ENCODE results near the gene NSUN4. TPM values are rescaled to one million over a fixed set of nuclear protein-coding genes. Genes with fewer than 3 reads are reported as not detected.
"Not testable (repeated sequence)": the region's sequence is repeated elsewhere in the genome, so short reads cannot be mapped to it uniquely, and the experiment has no call there.

NSUN4 gene
- total and polyA plus RNA-seq, 8 donors: 8.1 to 16.4 (median 10.4) TPM

DNA sequence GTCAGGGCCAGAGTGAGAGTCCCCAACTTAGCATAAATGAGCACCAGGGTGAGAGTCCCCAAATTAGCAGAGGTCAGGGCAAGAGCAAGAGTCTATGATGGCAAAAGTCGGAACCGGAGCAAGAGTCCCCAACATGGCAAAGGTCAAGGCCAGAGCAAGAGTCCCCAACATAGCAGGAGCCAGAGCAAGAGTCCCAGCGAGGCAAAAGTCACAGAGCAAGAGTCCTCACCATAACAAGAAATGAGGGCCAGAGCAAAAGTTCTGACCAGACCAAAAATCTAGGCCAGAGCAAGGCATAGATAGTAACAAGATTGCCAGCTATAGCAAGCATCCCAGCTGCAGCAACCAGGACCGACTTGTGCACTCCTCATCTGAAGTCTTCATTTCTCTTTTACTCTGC lies 3.1 kb downstream of the NSUN4 start:
- peaks cover 0 to 23% (median 4%) of the 10 kb centered on the region in 3 donors for H3K36me3 ChIP-seq
- DNase-seq (no peak), FAIRE-seq (no peak), ATAC-seq (no peak)
- no peaks in the 10 kb centered on the region for H3K9me3 ChIP-seq
- H3K27ac ChIP-seq: no peak overlapping the region
- H3K27me3 ChIP-seq: no peaks in the 10 kb centered on the region
- H3K4me3 ChIP-seq: no peak overlapping the region
- 74 to 80% methylated on average over 4 of the region's 4 CpGs for WGBS, 2 donors
- TF ChIP-seq, protein P1, sequence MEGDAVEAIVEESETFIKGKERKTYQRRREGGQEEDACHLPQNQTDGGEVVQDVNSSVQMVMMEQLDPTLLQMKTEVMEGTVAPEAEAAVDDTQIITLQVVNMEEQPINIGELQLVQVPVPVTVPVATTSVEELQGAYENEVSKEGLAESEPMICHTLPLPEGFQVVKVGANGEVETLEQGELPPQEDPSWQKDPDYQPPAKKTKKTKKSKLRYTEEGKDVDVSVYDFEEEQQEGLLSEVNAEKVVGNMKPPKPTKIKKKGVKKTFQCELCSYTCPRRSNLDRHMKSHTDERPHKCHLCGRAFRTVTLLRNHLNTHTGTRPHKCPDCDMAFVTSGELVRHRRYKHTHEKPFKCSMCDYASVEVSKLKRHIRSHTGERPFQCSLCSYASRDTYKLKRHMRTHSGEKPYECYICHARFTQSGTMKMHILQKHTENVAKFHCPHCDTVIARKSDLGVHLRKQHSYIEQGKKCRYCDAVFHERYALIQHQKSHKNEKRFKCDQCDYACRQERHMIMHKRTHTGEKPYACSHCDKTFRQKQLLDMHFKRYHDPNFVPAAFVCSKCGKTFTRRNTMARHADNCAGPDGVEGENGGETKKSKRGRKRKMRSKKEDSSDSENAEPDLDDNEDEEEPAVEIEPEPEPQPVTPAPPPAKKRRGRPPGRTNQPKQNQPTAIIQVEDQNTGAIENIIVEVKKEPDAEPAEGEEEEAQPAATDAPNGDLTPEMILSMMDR (IDR thresholded peaks at IDR 0.05): no peak
- H3K4me1 ChIP-seq: peaks cover 0 to 9% (median 0%) of the 10 kb centered on the region in 3 donors
- intact Hi-C loops (cut with DNase I): loop anchor here in 1 of 3 donors (10.0 kb wide), 1 partner anchor 99 kb away; the partner anchor contains the start of gene RAD54L

DNA sequence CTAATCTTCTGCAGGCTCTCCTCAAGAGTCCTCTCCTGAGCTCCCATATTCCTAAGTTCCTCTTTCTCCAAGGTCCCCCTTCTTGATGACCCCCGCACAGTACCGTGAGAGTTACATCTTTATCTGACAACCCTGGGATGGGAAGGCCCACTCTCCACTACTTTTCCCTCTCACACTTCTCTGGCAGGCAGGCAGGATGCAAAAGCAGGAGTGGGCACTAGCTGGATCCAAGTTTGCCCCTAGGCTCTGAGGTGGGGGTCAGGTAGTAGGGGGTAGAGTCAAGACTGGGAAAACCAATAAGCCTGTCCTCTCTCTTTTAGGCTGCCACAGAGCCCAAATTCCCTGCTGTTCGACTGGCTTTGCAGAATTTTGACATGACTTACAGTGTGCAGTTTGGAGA lies 3.9 kb downstream of the NSUN4 start:
- H3K4me1 ChIP-seq: peaks cover 0 to 6% (median 0%) of the 10 kb centered on the region in 3 donors
- intact Hi-C loops (cut with DNase I): loop anchor here in 1 of 3 donors (10.0 kb wide), 1 partner anchor 100 kb away; the partner anchor contains the start of gene RAD54L
- FAIRE-seq (no peak), DNase-seq (no peak), ATAC-seq (no peak)
- no peaks in the 10 kb centered on the region for H3K9me3 ChIP-seq
- TF ChIP-seq, protein P1 (IDR thresholded peaks at IDR 0.05): no peak
- no peak overlapping the region for H3K4me3 ChIP-seq
- H3K36me3 ChIP-seq: peaks cover 0 to 29% (median 4%) of the 10 kb centered on the region in 3 donors
- H3K27ac ChIP-seq: no peak overlapping the region
- H3K27me3 ChIP-seq: no peaks in the 10 kb centered on the region
- WGBS, 2 donors: 80 to 84% methylated on average over 3 of the region's 3 CpGs

DNA sequence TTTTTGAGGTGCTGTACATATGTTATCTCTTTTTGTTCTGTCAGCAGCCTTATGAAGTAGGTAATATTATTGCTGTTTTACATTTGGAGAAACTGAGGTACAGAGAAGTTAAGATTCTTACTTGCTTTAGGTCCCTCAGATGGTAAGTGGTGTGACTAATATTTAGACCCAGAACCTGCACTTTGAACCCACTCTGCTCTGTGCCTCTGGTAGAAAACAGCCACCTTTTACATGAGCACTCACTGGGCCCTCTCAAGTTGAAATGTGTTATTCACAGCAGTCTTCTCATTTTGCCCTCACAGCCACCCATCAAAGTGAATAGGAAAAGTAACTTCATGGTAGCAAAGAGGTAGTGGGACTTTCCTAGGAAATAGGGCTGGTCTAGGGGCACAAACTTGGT lies 4.7 kb downstream of the NSUN4 start:
- ATAC-seq: no peak
- Histone ChIP-seq H3K27me3 (no peaks in the 10 kb centered on the region), H3K4me3 (no peak overlapping the region), H3K36me3 (peaks cover 0 to 36% (median 9%) of the 10 kb centered on the region in 3 donors), H3K27ac (no peak overlapping the region), H3K4me1 (peaks cover 0 to 3% (median 0%) of the 10 kb centered on the region in 3 donors), H3K9me3 (no peaks in the 10 kb centered on the region)
- DNase-seq: no peak
- intact Hi-C loops (cut with DNase I): loop anchor here in 1 of 3 donors (10.0 kb wide), 1 partner anchor 100 kb away; the partner anchor contains the start of gene RAD54L
- TF ChIP-seq, protein P1 (IDR thresholded peaks at IDR 0.05): no peak
- no peak for FAIRE-seq

DNA sequence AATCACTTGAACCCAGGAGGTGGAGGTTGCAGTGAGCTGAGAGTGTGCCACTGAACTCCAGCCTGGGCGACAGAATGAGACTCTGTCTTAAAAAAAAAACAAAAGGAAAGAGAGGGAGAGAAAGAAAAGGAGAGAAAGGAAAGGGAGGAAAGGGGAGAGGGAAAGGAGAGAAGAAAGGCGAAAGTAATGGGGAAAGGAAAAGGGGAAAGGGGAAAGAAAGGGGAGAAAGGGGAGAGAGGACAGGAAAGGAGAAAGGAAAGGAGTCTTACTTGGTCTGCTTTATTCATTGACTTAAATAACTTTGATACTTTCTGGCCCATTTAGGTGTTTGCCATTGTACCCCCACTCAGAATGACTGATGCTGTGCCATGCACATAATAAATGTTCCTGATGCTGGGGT lies 11.8 kb downstream of the NSUN4 start:
- Histone ChIP-seq H3K4me1 (no peaks in the 10 kb centered on the region), H3K27me3 (no peaks in the 10 kb centered on the region), H3K36me3 (peaks cover 10 to 45% (median 18%) of the 10 kb centered on the region in 3 donors), H3K4me3 (no peak overlapping the region), H3K27ac (no peak overlapping the region), H3K9me3 (no peaks in the 10 kb centered on the region)
- TF ChIP-seq, protein P1 (IDR thresholded peaks at IDR 0.05): no peak
- FAIRE-seq (no peak), DNase-seq (no peak), ATAC-seq (no peak)
- WGBS, 2 donors: 82% methylated on average over 2 of the region's 2 CpGs
- intact Hi-C loops (cut with DNase I): no loop called here

DNA sequence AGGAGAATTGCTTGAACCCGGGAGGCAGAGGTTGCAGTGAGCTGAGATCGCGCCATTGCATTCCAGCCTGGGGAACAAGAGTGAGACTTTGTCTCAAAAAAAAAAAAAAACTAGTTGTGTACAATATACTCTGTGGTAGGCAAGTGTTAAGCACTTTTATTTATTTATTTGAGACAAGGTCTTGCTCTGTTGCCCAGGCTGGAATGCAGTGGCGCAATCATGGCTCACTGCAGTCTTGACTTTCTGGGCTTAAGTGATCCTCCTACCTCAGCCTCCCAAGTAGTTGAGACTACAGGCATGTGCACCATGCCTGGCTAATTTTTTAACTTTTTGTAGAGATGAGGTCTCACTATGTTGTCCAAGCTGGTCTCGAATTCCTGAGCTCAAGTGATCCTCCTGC lies 15.3 kb downstream of the NSUN4 start:
- ATAC-seq; FAIRE-seq; H3K27me3 ChIP-seq; H3K9me3 ChIP-seq; intact Hi-C loops (cut with DNase I); H3K27ac ChIP-seq; H3K4me1 ChIP-seq; H3K4me3 ChIP-seq; DNase-seq: not testable (repeated sequence)
- 86 to 97% methylated on average over 5 of the region's 5 CpGs for WGBS, 2 donors
- peaks cover 10 to 38% (median 12%) of the 10 kb centered on the region in 3 donors for H3K36me3 ChIP-seq
